Neuronal stem cell (in vitro differentiated cells): ENCODE data around the gene CARS2.

Experiments used
- DNase-seq: peaks from one replicate; pipeline ENCODE4 v3.0.0-alpha.2; 2013; ENCODE audit warnings: low spot score
- H2AFZ ChIP-seq: one replicate; pipeline ENCODE4 v1.6.1; 2013; ENCODE audit warnings: mild to moderate bottlenecking, low read length, inconsistent platforms
- H2AK5ac ChIP-seq: 2 replicates; pipeline ENCODE4 v1.6.1; 2013; ENCODE audit warnings: low read depth, mild to moderate bottlenecking, inconsistent platforms, low read length, moderate library complexity, mixed read lengths
- H2BK120ac ChIP-seq: 2 replicates; pipeline ENCODE4 v1.6.1; 2013; ENCODE audit warnings: low read depth, mild to moderate bottlenecking, inconsistent platforms, low read length, moderate library complexity, mixed read lengths
- H2BK12ac ChIP-seq: one replicate; pipeline ENCODE4 v1.6.1; 2013; ENCODE audit warnings: low read length, inconsistent platforms
- H2BK15ac ChIP-seq: 2 replicates; pipeline ENCODE4 v1.6.1; 2013; ENCODE audit warnings: mild to moderate bottlenecking, low read length, inconsistent platforms, mixed read lengths
- H2BK5ac ChIP-seq: one replicate; pipeline ENCODE4 v1.6.1; 2013; ENCODE audit warnings: inconsistent platforms, mild to moderate bottlenecking, low read length, moderate library complexity
- H3K14ac ChIP-seq: one replicate; pipeline ENCODE4 v1.6.1; 2013; ENCODE audit warnings: low read length, inconsistent platforms
- H3K18ac ChIP-seq: 2 replicates; pipeline ENCODE4 v1.6.1; 2013; ENCODE audit warnings: low read length, inconsistent platforms
- H3K23ac ChIP-seq: 2 replicates; pipeline ENCODE4 v1.6.1; 2013; ENCODE audit warnings: low read depth, mild to moderate bottlenecking, mixed read lengths, low read length, inconsistent platforms; ENCODE audit not compliant: poor library complexity
- H3K27ac ChIP-seq: replicated peaks from 3 replicates; pipeline ENCODE4 v1.5.1; 2013; ENCODE audit warnings: low read length, inconsistent platforms
- H3K27me3 ChIP-seq, 3 experiments: 2 replicates each; pipeline ENCODE4 v1.6.1; 2013; ENCODE audit warnings: low read length in 3 of 3, mild to moderate bottlenecking in 2 of 3, inconsistent platforms in 1 of 3, low read depth in 1 of 3, mixed read lengths in 1 of 3, moderate library complexity in 1 of 3; ENCODE audit not compliant: control insufficient read depth in 3 of 3, insufficient read depth in 3 of 3
- H3K36me3 ChIP-seq, 2 donors: replicated peaks in 1 of 2; 2 replicates each; pipeline ENCODE4 v1.6.1; 2013; ENCODE audit warnings: low read length in 2 of 2; ENCODE audit not compliant: control insufficient read depth in 2 of 2, insufficient read depth in 2 of 2
- H3K4ac ChIP-seq: 2 replicates; pipeline ENCODE4 v1.6.1; 2013; ENCODE audit warnings: inconsistent platforms, mild to moderate bottlenecking, low read length, moderate library complexity
- H3K4me1 ChIP-seq, 2 donors: 1 replicate in 1 of 2; 2 replicates in 1 of 2; pipeline ENCODE4 v1.6.1; 2013; ENCODE audit warnings: low read length in 2 of 2, low read depth in 1 of 2; ENCODE audit not compliant: control insufficient read depth in 2 of 2, insufficient read depth in 1 of 2
- H3K4me2 ChIP-seq: one replicate; pipeline ENCODE4 v1.6.1; 2013; ENCODE audit warnings: mild to moderate bottlenecking, low read length, inconsistent platforms; ENCODE audit not compliant: insufficient read depth, poor library complexity, severe bottlenecking
- H3K4me3 ChIP-seq, 2 donors: 2 replicates each; pipeline ENCODE4 v1.5.1; 2013; ENCODE audit warnings: low read length in 2 of 2, mild to moderate bottlenecking in 2 of 2, inconsistent platforms in 1 of 2, moderate library complexity in 1 of 2
- H3K79me1 ChIP-seq: one replicate; pipeline ENCODE4 v1.6.1; 2013; ENCODE audit warnings: low read depth, mild to moderate bottlenecking, inconsistent platforms, low read length, moderate library complexity
- H3K9ac ChIP-seq: one replicate; pipeline ENCODE4 v1.6.1; 2013; ENCODE audit warnings: mild to moderate bottlenecking, low read depth, low read length, inconsistent platforms; ENCODE audit not compliant: poor library complexity
- H3K9me3 ChIP-seq, 2 donors: replicated peaks in 1 of 2; 2 replicates each; pipeline versions ENCODE3 to v1.6.1; 2013; ENCODE audit warnings: low read length in 2 of 2, mild to moderate bottlenecking in 2 of 2, inconsistent platforms in 1 of 2, low read depth in 1 of 2, mixed read lengths in 1 of 2, moderate library complexity in 1 of 2; ENCODE audit not compliant: control insufficient read depth in 2 of 2, insufficient read depth in 1 of 2
- H4K8ac ChIP-seq: one replicate; pipeline ENCODE4 v1.6.1; 2013; ENCODE audit warnings: low read depth, mild to moderate bottlenecking, inconsistent platforms, low read length, moderate library complexity
- H4K91ac ChIP-seq: one replicate; pipeline ENCODE4 v1.6.1; 2013; ENCODE audit warnings: low read length, low read depth, mild to moderate bottlenecking, inconsistent platforms; ENCODE audit not compliant: poor library complexity
- WGBS, 2 donors: extraction: QIAGEN DNeasy Blood & Tissue Kit; methylation state at CpG; one replicate each; pipeline ENCODE4 v1.1.7; 2013; ENCODE audit warnings: missing lambda C conversion rate in 2 of 2, mixed read lengths in 1 of 2; ENCODE audit not compliant: insufficient read length in 2 of 2, insufficient replicate concordance in 1 of 2; ENCODE audit errors: extremely low coverage in 2 of 2; 5-methylcytosine and 5-hydroxymethylcytosine counted together

CARS2 gene

DNA sequence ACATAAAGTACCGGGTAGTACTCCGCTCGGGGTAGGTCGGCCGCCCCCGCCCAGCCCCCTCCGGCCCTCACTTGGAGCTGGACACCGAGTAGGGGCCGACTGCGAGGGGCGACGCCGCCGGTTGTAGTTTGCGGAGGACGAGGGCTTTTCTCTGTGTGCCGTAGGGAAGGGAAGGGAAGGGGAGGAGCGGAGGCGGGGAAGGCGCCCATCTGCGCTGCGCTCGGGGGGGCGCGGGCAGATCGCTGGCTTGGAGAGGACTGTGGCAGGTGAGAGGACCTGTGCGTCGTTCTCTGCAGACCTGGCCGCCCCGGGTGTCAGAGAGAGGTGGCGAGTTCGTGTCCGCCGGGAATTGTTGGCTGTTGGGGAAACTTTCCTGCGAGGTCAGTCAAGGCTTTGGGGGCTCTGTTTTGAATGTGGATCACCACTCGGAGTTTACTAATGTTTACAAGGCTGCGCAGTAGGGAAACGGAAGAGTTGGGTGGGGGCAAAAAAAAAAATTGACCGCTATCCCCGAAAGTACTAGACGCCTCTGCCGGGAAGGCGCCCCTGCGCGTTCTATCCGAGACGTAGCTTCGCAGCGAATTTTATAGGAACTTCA is 9.0 kb upstream of the CARS2 start:
- Histone ChIP-seq H2AFZ (peak overlapping the region; percentile 72), H3K79me1 (peaks cover 12% of the 10 kb centered on the region), H2BK12ac (no peak overlapping the region), H2BK5ac (peak overlapping the region; percentile 87), H4K91ac (no peak overlapping the region), H3K4me1 (peaks cover 1 to 6% of the 10 kb centered on the region in 2 donors), H2BK15ac (peak overlapping the region; percentile 67), H3K4me3 (peak overlapping the region; percentile 95 to 99), H4K8ac (no peak overlapping the region), H3K36me3 (peaks cover 9 to 13% of the 10 kb centered on the region in 2 donors), H3K9me3 (peaks cover 0 to 3% of the 10 kb centered on the region in 2 donors), H3K9ac (peak overlapping the region; percentile 99), H3K27ac (peak overlapping the region; percentile 87), H3K4ac (no peak overlapping the region), H2AK5ac (peak overlapping the region; percentile 94), H3K23ac (peak overlapping the region; percentile 97), H2BK120ac (no peak overlapping the region), H3K14ac (peak overlapping the region; percentile 14), H3K18ac (peak overlapping the region; percentile 99), H3K4me2 (peak overlapping the region; percentile 58), H3K27me3 (no peaks in the 10 kb centered on the region)
- peak; percentile 35 for DNase-seq
- no CpG with 5 or more reads among the region's 49 CpGs for WGBS, 2 donors

DNA sequence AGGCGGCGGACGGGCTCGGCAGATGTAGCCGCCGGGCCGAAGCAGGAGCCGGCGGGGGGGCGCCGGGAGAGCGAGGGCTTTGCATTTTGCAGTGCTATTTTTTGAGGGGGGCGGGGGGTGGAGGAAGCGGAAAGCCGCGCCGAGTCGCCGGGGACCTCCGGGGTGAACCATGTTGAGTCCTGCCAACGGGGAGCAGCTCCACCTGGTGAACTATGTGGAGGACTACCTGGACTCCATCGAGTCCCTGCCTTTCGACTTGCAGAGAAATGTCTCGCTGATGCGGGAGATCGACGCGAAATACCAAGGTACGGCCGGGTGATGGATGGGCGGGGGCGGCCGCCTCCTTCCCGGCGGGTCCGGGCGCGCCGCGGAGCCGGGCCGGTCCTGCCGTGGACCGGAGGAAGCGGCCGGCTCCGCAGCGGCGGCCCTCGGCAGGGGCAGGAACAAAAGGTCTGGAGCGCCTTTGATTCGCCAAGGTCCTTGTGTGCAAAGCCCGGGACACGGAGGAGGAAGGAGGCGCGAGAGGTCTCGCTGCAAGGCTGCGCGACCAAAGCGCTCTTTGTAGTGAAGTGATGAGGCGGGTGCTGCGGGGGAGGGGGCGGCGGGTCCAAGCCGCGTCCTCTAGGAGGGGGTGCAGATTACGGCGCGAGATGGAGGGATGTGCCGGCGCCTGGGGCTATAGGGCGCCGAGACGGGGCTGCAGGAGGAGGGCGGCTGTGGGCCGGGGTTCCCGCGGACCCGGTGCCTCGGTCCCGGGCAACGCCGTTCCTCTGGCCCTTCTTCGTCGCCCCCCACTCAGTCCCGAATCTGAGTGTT is 8.3 kb upstream of the CARS2 start:
- peaks cover 3 to 6% of the 10 kb centered on the region in 2 donors for H3K36me3 ChIP-seq
- peak overlapping the region; percentile 94 for H2AK5ac ChIP-seq
- peak overlapping the region; percentile 99 for H3K9ac ChIP-seq
- H2BK120ac ChIP-seq, result peak overlapping the region; percentile 47
- H2BK5ac ChIP-seq, result peak overlapping the region; percentile 87
- H2AFZ ChIP-seq, result peak overlapping the region; percentile 72
- H3K4ac ChIP-seq, result peak overlapping the region; percentile 53
- peak overlapping the region; percentile 87 for H3K27ac ChIP-seq
- H3K4me3 ChIP-seq, result peak overlapping the region; percentile 95 to 99
- peaks cover 1 to 6% of the 10 kb centered on the region in 2 donors for H3K4me1 ChIP-seq
- H2BK15ac ChIP-seq, result peak overlapping the region; percentile 67
- no peaks in the 10 kb centered on the region for H3K27me3 ChIP-seq
- H3K14ac ChIP-seq, result peak overlapping the region; percentile 98
- no peak overlapping the region for H4K91ac ChIP-seq
- peaks cover 8% of the 10 kb centered on the region for H3K79me1 ChIP-seq
- no peak overlapping the region for H4K8ac ChIP-seq
- H3K4me2 ChIP-seq, result peak overlapping the region; percentile 58
- peak overlapping the region; percentile 58 for H2BK12ac ChIP-seq
- H3K9me3 ChIP-seq, result peaks cover 0 to 1% of the 10 kb centered on the region in 2 donors
- DNase-seq, result peak; percentile 38
- H3K23ac ChIP-seq, result peak overlapping the region; percentile 97
- no CpG with 5 or more reads among the region's 86 CpGs for WGBS, 2 donors
- peak overlapping the region; percentile 99 for H3K18ac ChIP-seq

DNA sequence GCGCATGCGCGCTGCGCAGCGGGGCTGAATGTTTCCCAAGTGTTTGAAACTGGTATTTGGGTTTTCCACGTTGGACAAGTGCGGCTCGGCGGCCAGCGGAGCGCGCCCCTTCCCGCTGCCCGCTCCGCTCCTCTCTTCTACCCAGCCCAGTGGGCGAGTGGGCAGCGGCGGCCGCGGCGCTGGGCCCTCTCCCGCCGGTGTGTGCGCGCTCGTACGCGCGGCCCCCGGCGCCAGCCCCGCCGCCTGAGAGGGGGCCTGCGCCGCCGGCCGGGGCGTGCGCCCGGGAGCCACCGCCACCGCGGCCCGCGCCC is 7.7 kb upstream of the CARS2 start, which contains the start of gene ING1:
Gene ING1 (plus strand): TSS at position 59 of the 311 bp plus-strand sequence. CDS start 450 bp downstream, outside the sequence.
- Histone ChIP-seq H3K4me2 (peak within 1 kb of the TSS; percentile 80), H3K27me3 (no peaks in the 10 kb centered on the region), H3K36me3 (no peaks in the 10 kb centered on the region), H2BK120ac (peak within 1 kb of the TSS; percentile 98), H3K9ac (peak within 1 kb of the TSS; percentile 99), H3K79me1 (peaks cover 7% of the 10 kb centered on the region), H4K8ac (no peak within 1 kb of the TSS), H3K4ac (peak within 1 kb of the TSS; percentile 81), H3K4me3 (peak within 1 kb of the TSS; percentile 95 to 99), H3K14ac (peak within 1 kb of the TSS; percentile 100), H2BK15ac (peak within 1 kb of the TSS; percentile 69), H3K27ac (peak within 1 kb of the TSS; percentile 100), H2BK5ac (peak within 1 kb of the TSS; percentile 95), H3K18ac (peak within 1 kb of the TSS; percentile 100), H2AK5ac (peak within 1 kb of the TSS; percentile 96), H3K23ac (peak within 1 kb of the TSS; percentile 99), H4K91ac (peak within 1 kb of the TSS; percentile 99), H2AFZ (peak within 1 kb of the TSS; percentile 87), H2BK12ac (peak within 1 kb of the TSS; percentile 58), H3K9me3 (no peaks in the 10 kb centered on the region), H3K4me1 (peaks cover 1 to 6% of the 10 kb centered on the region in 2 donors)
- no CpG with 5 or more reads among the region's 45 CpGs for WGBS, 2 donors
- no peak for DNase-seq
